Measurements from ENCODE around the gene RBM20.
"Not testable (repeated sequence)": the region's sequence is repeated elsewhere in the genome, so short reads cannot be mapped to it uniquely, and the experiment has no call there.

The RBM20 gene

DNA sequence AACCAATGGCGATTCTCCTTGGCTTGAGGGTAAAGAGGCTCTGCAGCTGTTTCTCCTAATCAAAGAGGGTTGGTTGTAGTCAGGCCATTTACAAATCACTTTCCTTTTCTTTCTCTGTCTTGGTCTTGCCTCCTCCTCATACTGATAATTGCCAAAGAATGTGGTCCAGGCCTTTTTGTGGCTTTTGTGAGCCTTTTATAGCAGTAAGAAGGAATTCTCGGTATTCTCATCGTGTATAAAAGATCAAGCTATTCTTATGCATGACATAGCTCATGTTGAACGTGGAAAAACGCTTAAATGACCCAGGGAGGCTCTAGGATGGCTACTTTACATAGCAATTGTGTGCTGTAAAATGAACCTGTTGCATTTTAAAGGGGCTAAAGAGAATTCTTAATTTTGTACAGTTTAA, 62.6 kb downstream of the RBM20 start:
- no peak for DNase-seq

DNA sequence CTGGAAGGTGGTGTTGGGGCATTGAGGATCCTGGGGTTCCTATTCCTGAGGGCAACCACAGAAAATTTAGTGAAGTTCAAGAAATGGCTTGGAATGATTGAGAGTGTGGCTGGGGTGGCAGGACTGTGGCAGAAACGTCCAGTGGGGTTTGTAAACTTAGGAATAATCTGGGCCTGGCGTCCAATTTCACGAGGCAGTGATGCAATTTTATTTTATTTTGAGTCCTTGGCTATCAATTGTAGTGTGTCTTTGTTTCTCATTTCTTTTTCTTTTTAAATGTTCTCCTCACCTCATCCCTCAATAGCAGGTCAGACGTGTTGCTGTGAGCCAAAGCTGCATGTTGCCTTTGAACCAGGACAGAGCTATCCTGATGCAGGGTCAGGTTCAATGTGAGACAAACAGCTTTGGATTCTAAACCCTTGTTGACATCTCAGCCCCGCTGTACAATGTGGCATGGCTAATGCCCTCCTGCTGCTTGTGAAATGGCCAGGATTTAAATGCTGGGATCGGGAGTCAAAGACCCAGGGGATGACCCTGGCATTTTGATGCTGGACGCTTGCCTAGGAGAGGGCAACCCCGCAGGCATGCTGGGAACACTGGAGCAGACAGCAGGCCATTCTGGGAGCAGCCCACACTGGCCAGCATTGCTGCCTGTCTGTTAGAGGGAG, 64.8 kb downstream of the RBM20 start:
- no peak for DNase-seq

DNA sequence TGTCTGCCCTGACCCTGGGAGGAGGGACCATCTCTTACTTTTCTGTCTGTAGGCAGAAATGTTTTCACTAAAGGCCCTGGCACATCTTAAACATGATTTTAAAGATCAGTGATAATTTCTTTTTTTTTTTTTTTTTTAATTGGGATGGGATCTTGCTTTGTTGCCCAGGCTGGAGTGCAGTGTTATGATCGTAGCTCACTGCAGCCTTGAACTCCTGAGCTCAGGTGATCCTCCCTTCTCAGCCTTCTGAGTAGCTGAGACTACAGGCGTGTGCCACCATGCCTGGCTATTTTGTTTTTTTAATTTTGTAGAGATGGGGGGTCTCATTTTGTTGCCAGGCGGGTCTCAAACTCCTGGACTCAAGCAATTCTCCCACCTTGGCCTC, 65.3 kb downstream of the RBM20 start:
- DNase-seq = no peak

DNA sequence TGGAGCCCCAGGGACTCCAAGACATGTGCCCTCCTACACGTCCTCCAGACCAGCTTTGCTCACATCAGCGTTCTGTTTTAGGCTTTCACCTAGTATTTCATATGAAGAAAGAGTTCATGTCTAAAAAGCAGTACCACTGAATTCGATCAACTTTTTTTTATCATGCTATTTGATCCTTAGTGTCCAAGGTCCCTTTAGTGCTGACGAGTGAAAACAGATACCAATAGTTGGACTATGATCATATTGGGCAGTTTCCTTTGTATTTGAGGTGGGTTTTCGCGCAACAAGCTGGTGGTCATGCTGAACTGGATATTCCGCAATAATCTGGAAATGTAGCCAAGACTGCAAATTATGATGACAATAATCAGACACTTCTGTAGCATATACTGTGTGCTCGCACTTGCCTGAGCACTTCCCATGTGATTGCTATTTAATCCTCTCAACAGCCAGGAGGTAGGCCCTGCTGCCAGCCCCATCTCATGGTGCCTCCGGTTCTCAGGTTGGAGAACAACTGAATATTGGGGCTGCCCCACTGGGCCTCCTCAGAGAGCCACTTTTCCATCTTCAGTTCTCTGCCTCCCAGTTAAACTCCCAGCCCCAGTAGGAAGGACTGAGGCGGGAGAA, 65.9 kb downstream of the RBM20 start:
- DNase-seq = no peak

DNA sequence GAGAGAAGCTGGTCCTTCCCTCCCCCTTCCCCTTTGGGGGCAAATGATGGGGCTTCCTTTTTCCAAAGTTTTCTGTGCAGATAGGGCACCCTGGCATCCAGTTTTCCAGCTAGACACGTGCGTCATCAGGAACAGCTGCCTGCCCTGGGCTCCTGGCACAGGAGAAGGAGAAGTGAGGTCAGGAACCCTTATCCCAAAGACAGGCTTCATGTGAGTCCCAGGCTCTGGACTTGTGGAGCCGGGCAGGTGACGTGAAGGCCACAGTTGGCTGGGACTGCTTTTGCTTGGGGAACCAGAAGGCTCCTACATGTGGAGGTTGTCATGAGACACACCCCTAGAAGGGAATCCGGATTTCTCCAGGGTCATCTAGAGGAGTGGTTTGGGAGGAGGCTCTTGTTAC, 66.5 kb downstream of the RBM20 start:
- DNase-seq = no peak

DNA sequence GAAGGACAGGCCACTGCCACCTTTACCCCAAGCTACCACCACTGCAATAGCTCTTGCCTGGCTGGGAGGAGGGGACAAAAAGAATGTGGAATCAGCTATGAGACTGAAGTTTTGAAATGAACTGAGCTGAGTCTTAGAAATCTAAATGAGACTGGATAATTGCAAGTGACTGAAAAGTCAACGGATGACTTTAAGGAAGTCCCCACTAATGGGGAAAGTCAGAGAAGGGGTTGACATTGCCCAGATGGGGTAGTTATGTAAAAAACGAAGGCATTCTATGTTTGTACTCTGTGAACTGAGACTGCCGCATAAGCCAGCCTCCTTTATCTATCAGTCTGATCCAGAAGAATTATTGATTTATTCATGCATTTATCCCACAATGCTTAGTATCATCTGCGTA, 67.2 kb downstream of the RBM20 start:
- no peak for DNase-seq

DNA sequence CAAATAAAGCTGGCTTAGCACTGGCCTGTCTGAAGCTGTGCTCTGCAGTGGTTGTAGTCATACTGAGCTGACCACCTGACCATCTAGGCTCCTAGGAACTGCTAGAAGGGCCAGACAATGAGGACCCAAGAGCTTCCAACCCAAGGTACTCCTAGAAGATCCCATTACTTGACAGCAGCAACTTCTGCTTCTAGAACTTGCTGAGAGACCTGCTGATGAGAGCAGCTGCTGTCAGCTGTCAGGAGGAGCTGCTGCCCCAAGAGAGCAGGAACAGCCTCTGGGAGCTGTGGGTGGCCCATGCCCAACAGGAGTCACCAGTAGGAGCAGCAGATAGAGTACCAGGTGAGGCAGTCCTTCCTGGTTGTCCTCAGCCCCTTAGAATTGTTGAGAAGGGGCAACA, 70.2 kb downstream of the RBM20 start:
- DNase-seq = no peak

DNA sequence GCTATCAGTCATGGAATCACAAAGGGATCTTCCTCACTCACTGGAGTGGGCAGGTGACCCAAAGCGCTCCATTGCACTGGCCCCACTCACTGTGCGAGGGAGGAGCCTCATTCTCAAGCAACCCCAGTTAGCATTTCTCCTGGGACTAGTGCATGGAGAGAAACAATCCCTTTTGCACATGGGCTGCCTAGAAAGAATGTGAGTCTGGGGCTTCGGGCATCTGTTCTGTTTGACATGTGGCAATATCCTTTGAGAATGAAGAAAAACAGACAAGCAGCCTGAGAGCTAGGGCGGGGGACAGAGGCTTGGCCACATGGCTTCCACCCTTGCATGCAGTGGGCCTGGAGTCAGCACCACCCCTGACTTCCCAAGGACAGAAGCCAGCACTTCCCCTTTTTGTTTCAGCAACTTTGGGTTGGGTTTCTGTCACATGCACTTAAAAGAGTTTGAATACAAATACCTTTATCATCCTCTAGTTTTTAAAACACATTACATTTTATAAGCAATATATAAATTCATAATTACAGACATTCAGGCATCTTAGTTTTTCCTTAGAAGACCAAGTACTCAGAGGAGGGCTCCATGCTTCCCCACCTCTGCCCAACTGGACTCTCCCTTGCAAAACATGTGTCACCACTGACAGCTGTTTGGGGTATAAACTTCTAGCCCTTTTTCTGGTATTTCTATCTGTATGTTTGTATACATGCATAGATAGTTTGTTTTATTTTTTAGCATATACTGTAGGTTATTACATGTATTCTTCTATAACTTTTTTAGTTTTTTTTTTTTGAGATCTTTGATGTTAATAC, 73.8 kb downstream of the RBM20 start:
- DNase-seq = no peak

DNA sequence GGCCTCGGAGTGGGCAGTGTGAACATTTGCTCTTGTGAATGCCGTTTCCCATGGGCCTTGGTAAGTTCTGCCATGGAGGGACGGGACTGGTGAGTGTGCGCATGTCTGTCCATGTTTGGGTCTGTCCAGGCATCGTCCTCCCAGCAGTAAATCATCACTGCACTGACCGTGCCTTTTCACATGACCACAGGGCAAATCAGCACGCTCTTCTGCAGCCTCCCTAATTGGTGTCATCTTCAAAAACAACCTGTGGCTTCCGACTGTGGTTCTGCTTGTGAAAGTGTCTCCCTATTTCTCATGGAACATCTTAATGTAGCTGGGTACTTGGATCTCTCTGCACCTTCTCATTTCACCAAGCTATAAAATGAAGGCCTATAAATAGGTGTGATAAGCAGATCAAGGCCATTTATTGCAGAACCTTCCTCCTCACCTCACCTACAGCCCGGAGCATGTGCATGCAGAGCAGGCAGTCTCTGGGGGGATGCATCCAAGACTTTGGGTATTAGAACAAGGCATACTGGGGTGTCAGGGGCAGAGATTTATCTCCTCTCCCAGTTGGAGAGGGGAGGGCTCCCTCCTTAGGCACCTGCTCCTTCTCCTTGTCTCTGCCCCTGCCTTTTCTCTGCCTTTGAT, 77.4 kb downstream of the RBM20 start:
- DNase-seq = no peak

DNA sequence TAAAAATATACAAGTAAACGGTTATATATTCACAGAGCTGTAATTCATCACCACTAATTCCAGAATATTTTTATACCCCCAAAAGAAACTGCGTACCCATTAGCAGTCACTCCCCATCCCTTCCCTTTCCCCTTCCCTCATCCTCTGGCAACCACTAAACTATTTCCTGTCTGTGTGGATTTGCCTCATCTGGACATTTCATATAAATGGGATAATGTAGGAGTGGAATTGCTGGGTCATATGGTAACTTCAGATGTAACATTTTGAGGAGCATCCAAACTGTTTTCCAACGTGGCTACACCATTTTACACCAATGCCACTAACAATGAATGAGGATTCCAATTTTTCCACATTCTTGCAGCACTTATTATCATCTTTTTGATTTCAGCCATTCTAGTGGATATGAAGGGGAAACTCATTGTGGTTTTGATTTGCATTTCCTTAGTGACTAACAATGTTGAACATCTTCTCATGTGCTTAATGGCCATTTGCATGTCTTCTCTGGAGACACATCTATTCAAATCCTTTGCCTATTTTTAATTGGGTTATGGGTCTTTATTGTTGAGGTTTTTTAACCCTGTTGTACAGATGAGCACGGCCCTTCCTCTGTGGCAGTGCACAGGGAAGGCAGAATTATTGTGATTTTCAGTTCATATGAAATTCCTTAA, 79.2 kb downstream of the RBM20 start:
- no peak for DNase-seq

DNA sequence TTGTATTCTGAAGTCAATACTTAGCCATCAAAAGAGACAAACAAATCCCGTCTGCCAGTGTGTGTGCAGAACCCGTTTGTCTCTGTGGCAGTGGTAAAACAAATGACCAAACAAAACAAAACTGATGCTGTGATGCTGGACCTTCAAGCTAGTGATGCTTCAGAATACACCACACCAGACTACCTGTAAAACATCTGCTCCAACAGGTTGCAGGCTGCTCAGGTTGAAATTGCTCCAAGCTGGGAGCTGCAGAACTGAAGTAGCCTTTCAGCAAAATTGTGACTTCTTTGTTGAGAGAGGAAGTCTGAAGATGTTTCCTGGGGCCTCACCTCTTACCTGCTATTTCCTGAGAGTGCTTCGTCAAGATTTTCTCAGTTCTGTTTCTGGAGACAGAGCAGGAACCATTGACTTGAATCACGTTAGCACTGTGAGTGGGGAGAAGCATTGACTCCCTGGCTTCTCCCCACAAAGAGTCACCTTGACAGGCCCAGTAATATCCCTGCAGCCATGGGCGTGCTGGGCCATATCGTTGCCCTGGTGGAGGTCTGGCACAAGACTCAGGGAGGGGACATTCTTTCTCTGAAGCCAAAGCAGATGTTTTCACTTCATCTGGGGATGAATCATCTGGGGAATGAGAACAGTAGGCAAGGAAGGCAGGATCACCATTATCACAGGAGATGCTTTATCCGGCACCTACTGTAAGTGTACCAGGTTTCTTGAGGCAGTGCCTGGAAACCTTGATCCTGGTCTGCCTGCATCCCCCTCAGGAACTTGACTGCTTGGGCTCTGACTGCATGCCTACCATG, 80.2 kb downstream of the RBM20 start:
- no peak for DNase-seq

DNA sequence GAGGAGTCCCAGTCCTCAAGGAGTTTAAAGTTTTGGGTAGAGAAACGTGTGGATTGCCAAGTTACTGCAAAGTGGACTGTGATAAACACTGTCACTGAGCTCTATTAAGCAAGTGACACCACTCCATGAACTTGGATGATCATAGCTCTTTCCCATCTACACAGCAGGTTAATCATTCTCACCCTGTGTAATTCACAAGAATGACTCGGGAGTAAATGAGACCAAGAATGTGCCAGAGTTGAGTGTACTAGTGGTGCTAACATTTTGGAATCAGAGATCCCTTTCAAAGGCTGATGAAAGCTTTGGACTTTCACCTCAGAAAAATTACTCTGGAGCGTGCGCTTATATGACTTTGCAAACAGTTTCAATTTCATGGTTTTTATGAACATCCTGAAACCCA, 80.8 kb downstream of the RBM20 start:
- DNase-seq = no peak

DNA sequence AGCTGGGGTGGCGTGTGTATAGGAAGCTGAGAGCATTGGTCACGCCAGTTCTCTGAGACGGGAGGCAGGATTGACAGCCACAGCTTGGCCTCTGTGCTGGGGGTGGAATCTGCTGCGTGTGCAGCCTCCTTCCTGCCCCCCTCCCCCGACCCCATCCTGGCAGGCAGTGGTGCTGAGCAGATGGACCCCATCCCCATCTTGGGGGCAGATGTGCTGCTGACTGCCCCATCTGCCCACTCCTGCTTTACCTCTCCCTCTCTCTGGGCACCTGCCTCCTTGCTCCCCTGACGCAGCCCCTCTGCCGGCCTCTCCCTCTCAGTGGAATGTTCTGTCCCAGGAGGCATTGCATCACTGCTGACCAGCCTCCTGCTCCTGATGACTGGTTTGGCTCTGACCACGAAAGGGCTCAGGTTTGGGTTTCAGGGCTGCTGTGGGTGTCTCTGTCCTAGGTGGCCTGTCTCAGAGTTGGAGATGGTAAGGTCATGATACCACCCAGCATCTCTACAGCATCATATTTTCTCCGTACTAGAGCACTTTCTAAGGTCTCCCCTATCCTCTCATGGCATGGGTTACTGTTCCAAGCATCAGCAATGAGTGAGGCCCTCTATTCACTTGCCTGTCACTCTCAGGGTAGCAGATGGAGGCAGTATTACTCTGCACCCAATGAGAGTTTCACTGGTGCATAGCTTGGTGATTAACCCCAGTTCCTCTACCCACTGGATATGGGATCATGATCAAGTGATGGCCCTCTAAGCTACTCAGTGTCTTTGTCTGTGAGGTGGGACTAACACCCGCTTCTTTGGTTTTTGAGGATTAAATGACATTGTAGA, 81.9 kb downstream of the RBM20 start:
- DNase-seq = no peak

DNA sequence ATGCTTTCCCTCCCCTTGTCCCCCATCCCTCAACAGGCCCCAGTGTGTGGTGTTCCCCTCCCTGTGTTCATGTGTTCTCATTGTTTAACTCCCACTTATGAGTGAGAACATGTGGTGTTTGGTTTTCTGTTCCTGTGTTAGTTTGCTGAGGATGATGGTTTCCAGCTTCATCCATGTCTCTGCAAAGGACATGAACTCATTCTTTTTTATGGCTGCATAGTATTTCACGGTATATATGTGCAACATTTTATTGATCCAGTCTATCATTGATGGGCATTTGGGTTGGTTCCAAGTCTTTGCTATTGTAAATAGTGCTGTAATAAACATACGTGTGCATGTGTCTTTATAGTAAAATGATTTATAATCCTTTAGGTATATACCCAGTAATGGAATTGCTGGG, 83.6 kb downstream of the RBM20 start:
- not testable (repeated sequence) for DNase-seq

DNA sequence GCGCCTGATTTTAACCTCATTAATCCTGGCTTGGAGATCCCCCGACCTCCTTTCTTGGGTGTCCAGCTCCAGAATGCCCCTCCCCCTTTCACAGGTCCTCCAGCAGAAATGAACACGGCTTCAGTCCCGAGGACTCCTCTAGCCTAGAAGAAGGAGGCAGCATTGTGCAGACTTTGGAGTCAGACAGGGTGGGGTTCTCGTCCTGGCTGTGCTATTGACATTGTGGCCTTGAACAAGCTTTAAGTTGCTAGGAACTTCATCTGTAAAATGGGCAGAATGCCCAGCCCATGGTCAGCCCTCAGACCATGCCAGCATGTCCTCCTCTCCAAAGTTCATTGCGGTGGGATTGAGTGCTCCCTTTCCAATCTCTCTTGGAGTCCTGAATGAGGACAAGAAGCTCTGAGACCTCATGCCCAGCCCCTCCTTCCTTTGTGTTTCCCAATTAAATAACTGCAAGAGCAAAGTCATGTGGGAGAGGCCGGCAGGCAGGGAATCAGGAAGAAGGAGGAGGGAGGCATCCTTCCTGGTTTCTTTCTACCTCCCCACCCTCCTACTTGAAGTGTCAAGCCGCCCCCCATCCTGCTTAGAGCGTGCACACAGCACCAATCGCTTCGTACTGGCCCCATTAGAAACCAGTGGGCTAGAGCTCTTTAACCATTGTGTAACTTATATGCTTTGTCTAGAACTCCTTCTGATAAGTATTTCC, 86.4 kb downstream of the RBM20 start:
- no peak for DNase-seq

DNA sequence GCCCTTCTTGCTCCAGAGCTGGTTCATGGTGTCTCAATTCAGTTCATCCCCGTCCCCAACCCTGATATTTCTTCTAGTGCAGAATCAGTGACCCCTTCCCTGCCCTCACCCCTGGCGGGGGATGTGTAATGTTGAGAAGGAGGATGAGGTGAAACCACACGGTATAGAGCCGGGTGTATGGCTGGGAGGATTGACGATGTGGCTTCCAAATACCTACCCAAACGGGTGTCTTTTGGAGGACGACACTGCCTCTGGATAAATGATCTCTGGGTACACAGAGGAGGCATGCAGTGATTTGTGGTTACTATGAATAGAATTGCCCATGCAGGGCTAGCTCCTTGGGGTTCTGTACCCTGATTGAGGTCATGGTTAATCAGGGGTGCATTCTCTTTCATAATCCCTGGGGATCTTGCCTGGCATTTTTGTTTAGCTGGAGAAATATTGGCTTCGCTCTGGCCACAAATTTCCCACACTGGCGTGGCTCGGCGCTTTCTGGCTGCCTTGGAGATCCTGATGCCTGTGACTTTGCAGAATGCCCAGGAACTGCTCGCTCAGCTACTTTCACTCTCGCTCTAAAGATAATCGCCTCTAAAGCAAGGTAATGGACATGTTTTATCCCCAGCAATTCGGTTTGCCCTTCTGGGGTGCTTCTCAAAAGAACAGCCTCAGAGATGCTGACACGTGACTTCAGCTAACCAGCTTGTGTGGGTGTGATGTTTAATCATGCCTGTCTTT, 89.2 kb downstream of the RBM20 start:
- peak in 1 of 2 donors; percentile 17 for DNase-seq

DNA sequence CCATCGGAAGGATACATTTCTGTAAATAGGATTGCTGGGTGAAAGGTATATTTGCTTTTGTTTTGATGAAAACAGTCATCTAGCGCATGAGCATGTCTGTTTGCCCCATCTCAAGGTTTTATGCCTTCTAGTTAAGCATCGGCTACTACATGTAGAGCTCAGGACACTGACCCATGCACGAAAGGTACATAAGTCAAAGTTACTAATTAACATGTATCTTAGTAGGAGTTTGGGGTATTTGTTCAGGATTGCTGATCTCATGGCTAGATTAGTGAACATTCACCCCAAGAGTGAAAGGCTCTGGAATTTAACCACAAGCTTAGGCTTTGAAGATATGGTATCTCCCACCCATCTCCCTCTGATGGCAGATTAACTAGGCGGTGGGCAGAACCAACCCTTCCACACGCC, 91.5 kb downstream of the RBM20 start:
- DNase-seq = no peak

DNA sequence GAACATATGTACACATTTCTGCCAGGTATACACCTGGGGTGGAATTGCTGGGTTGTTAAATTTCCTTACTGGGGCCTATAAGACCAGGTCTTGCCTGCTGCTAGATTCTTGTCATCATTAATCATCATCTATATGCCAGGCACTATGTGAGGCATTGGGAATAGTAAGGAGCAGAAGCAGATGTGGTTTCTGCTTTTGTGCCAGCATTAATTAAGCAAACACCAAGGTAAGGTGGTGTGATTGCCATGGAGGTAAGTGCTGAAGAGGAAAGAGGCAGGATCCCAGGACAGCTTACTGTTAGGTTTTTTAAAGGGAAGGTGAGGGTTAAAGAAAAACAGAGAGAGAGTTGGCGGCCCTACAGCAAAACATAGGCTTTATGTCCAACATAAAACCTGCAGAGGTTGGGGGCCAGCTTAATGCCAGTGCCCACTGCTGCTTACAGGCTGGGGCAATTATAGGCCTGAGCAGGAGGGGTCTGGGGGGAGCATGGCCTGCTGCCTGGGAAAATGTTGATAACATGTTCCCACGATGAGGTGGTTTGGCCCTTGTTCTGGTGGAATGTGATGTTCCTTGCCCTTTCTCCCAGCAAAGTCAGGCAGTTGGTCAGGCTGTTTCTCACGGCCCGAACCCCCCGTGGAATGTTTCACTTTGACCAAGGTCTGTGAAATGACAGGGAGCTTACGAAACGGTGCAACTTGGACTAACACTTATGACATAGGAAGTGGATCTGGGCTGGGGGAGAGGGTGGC, 93.9 kb downstream of the RBM20 start:
- DNase-seq = no peak

DNA sequence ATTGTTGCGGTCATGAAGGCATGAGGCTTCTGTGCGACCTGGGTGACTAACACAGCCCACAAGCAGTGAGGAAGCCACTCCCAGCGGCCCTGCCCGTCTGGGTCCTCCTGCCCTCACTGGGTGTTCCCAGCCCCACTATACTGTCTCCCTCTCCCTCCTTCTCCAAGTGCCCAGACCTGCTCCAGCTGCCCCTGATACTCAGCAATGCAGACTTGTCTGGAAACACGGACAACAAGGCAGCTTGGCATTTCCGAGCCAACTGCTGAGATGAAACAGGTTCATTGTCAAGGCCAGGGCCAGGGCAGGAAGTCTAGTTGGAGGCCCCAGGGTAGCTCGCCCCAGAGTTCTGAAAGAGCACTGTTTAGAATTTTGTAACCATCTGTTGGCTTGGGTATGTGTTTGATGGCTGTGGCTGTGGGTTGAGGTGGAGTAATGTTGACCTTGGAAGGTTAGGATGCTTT, 95.7 kb downstream of the RBM20 start:
- peak in 1 of 2 donors; percentile 14 for DNase-seq
